ENCODE measurements around the gene BAZ1B.

DNA sequence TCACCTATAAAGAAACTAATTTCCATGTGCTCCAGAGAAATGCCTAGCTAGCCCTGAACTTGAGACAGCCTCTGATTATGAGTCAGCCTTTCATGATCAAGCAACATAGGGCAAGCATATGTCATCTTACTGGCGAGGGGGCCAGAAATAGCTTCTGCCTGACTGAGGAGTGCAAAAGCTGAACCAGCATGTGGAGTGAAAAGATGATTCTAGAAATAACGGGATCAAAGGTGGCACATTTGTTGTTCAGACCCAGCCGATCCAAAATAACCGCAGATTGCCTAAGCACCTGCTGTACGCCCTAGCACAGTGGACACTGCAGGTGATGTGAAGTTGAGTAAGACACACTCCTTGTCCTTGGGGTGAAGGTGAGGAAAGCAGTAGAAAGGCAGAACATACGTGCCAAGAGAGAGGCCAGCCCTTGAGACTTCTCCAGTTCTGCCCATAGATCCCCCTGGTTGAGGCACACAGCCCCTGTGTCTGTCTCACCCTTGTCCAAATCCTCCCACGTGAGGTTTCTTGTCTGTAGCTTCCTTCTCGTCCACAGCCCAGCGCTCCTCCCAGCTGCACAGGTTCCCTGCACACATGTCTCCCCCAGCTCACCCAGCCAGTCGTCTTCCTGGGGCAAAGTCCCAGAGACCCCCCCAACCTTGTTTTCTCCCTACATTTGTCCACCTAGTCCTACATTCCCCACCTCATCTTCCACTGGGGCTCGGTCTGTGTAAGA is 38.2 kb upstream of the BAZ1B start:
- TF ChIP-seq, protein P1, sequence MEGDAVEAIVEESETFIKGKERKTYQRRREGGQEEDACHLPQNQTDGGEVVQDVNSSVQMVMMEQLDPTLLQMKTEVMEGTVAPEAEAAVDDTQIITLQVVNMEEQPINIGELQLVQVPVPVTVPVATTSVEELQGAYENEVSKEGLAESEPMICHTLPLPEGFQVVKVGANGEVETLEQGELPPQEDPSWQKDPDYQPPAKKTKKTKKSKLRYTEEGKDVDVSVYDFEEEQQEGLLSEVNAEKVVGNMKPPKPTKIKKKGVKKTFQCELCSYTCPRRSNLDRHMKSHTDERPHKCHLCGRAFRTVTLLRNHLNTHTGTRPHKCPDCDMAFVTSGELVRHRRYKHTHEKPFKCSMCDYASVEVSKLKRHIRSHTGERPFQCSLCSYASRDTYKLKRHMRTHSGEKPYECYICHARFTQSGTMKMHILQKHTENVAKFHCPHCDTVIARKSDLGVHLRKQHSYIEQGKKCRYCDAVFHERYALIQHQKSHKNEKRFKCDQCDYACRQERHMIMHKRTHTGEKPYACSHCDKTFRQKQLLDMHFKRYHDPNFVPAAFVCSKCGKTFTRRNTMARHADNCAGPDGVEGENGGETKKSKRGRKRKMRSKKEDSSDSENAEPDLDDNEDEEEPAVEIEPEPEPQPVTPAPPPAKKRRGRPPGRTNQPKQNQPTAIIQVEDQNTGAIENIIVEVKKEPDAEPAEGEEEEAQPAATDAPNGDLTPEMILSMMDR (IDR thresholded peaks at IDR 0.05), result no peak
- no peak for TF ChIP-seq POLR2AphosphoS5 (IDR thresholded peaks at IDR 0.05)
- TF ChIP-seq POLR2A (IDR thresholded peaks at IDR 0.05), result no peak

Measured in breast epithelium (tissue), 3 donors.